WI38 (cell line): ENCODE data around the gene CENPT.
"Not testable (repeated sequence)": the region's sequence is repeated elsewhere in the genome, so short reads cannot be mapped to it uniquely, and the experiment has no call there.

ENCODE experiments used
- H3K4me3 ChIP-seq: 2 replicates; pipeline ENCODE4 v1.5.1; 2011; ENCODE audit warnings: low read depth, mild to moderate bottlenecking, control low read depth, low read length
- CTCF ChIP-seq: IDR thresholded peaks from 2 replicates; pipeline ENCODE4 v1.5.1; 2012; ENCODE audit warnings: low read depth, mild to moderate bottlenecking, control low read depth, low read length

The CENPT gene

GRCh38 chr16:67868290-67868689 is 20.8 kb upstream of the CENPT start:
- no peak for TF ChIP-seq CTCF
- no peak overlapping the region for H3K4me3 ChIP-seq

DNA sequence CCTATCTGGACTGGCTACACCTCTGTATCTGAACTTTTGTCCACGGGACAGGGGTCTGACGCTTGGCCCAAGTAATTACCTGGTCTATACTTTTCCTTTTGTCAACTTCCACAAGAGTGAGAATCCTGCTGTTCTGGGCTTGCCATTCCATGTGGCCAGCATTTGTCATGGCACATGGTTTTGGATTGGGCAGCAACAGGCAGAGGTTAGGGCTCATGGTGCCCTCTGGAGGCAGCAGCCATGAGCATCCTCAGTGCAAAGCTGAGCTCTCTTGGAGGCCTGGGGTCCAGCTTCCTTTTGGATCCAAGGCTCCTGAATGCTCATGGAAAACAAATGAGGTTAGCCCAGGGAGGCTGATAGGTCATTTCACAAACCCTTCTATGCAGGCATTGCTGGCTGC is 17.8 kb upstream of the CENPT start:
- TF ChIP-seq CTCF = no peak
- H3K4me3 ChIP-seq = no peak overlapping the region

DNA sequence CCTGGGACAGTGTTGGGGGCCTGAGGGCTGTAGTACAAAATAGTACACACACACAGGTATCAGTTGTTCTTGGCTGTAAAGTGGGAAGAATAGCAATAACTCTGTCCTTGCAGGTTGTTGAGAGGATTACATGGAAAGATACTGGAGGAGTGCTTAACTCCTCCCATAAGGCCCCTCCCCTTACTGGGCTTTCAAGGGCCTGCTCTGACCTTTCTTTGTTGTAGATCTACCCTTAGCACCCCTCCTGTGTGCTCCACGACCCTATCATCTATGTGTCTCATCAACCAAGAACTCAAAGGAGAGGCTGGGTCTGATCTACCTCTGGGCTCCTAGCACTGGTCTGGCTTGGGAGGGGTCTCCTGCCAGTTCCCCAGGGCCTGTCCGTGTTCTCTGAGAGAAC is 17.1 kb upstream of the CENPT start:
- no peak overlapping the region for H3K4me3 ChIP-seq
- TF ChIP-seq CTCF = no peak

GRCh38 chr16:67864044-67864443 is 16.6 kb upstream of the CENPT start:
- not testable (repeated sequence) for H3K4me3 ChIP-seq

DNA sequence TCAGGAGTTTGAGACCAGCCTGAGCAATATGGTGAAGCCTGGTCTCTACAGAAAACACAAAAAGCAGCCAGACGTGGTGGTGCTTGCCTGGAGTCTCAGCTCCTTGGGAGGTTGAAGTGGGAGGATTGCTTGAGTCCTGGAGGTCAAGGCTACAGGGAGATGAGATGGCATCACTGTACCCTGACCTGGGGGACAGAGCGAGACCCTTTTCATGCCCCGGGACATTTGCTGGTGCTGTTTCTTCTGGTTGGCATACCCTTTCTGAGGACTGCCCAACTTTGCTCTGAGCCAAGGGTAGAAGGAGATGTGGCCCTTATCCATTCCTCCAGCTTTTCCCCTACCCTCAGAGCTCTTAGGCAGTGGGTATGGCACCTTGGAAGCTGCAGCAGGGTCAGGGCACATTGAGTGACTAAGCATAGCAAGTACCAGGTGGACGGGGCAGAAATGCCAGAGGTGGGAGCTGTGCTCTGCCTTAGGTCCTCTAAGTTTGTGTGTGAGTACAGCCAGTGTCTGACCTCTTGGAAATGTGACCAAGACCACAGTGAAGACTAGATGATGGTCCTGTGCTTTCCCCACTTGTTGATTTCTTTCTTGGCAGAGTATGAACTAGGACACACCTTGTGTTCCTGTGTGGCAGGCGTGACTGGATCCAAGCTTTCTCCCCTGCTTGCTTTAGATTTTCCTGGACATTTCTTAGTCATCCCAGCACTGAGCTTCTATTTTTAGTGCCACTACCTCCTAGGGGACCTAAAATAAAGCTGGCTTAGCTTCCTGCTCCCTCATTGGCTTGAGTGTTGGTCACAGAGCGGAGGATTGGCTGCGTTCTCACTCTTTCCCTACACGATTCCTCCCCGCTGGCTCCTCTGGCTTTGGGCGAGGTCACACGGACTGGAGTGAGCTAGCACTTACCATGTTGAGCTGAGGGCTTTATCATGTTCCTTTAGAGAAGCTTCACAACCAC is 15.4 kb upstream of the CENPT start:
- TF ChIP-seq CTCF = no peak
- no peak overlapping the region for H3K4me3 ChIP-seq

GRCh38 chr16:67861877-67862276 is 14.4 kb upstream of the CENPT start:
- no peak overlapping the region for H3K4me3 ChIP-seq
- TF ChIP-seq CTCF = no peak

- TF ChIP-seq CTCF = no peak
- no peak overlapping the region for H3K4me3 ChIP-seq
These were observed 13.3 kb upstream of the CENPT start for GRCh38 chr16:67860589-67861398.
